Panc1 (cell line): Measurements from ENCODE around the gene ASPSCR1. TPM values are rescaled to one million over a fixed set of nuclear protein-coding genes. Genes with fewer than 3 reads are reported as not detected.
A peak's percentile ranks its signal among the peaks of the same experiment; 100 is the strongest.

Source experiments
- ATAC-seq: fragments of 200-7000 bp; cut with Tn5 transposase; 2 replicates; pipeline ENCODE4 v1.9.1; 2020; ENCODE audit warnings: mild to moderate bottlenecking, moderate library complexity
- BruUV-seq: library from RNA; stranded (reverse); fragments of 400-500 nt; replicated peaks from 2 replicates; lab custom pipeline; 2021; lab: Mats Ljungman, UMichigan
- CTCF ChIA-PET: fragments of 300-600 bp; sonication (Branson Sonifier 250); formaldehyde crosslinking; loops from one replicate; lab custom pipeline; 2022; ENCODE audit warnings: antibody characterized with exemption; lab: Charles Lee
- POLR2A ChIA-PET: fragments of 300-600 bp; sonication (Branson Sonifier 250); formaldehyde crosslinking; loops from one replicate; lab custom pipeline; 2022; ENCODE audit warnings: antibody characterized with exemption; lab: Charles Lee
- DNase-seq: peaks from one replicate; pipeline ENCODE4 v3.0.0-alpha.2; 2010; ENCODE audit warnings: low read depth, low spot score
- H3K27ac ChIP-seq: 2 replicates; pipeline ENCODE4 v1.5.1; 2011; ENCODE audit warnings: mild to moderate bottlenecking, low read length, inconsistent platforms
- H3K27me3 ChIP-seq: fragments of 200-500 bp; sonication (Bioruptor generic); 2 replicates; pipeline ENCODE4 v1.6.0; 2014; ENCODE audit warnings: low read length, inconsistent platforms; ENCODE audit not compliant: control insufficient read depth, insufficient read depth
- H3K36me3 ChIP-seq: fragments of 200-500 bp; sonication (Bioruptor generic); 2 replicates; pipeline ENCODE4 v1.5.1; 2014; ENCODE audit warnings: inconsistent platforms, mild to moderate bottlenecking, low read length, moderate library complexity; ENCODE audit not compliant: control insufficient read depth, insufficient read depth
- H3K4me1 ChIP-seq: 2 replicates; pipeline ENCODE4 v1.5.1; 2011; ENCODE audit warnings: inconsistent platforms, mild to moderate bottlenecking, low read length, moderate library complexity; ENCODE audit not compliant: control insufficient read depth, insufficient read depth
- H3K4me3 ChIP-seq, 2 experiments: 2 replicates each; pipeline ENCODE4 v1.5.1; 2011 to 2012; ENCODE audit warnings: low read depth in 2 of 2, low read length in 2 of 2, mild to moderate bottlenecking in 2 of 2, inconsistent platforms in 1 of 2, moderate library complexity in 1 of 2
- H3K9me3 ChIP-seq: fragments of 200-500 bp; sonication (Bioruptor generic); 2 replicates; pipeline ENCODE4 v1.5.1; 2014; ENCODE audit warnings: low read depth, mild to moderate bottlenecking, inconsistent platforms, low read length, moderate library complexity; ENCODE audit not compliant: control insufficient read depth, insufficient read depth
- CTCF ChIP-seq: fragments of 450-650 bp; IDR thresholded peaks from 2 replicates; pipeline ENCODE4 v1.5.1; 2017; ENCODE audit warnings: mild to moderate bottlenecking
- POLR2AphosphoS5 ChIP-seq: IDR thresholded peaks from 2 replicates; pipeline ENCODE4 v1.6.1; 2012; ENCODE audit warnings: mild to moderate bottlenecking, low read depth, low read length, moderate library complexity
- REST ChIP-seq, 2 experiments: IDR thresholded peaks; 2 replicates each; pipeline ENCODE4 v1.6.1; 2011 to 2012; ENCODE audit warnings: low read depth in 2 of 2, control low read depth in 1 of 2, low read length in 1 of 2, mild to moderate bottlenecking in 1 of 2, moderate library complexity in 1 of 2; ENCODE audit not compliant: insufficient read depth in 1 of 2
- SIN3A ChIP-seq: IDR thresholded peaks from 2 replicates; pipeline ENCODE4 v1.6.1; 2012; ENCODE audit warnings: low read depth, mild to moderate bottlenecking, low read length, moderate library complexity, borderline replicate concordance; ENCODE audit not compliant: insufficient read depth
- TCF7L2 ChIP-seq: IDR thresholded peaks from 2 replicates; pipeline ENCODE4 v1.6.1; 2011; ENCODE audit warnings: mild to moderate bottlenecking, low read depth, low read length, inconsistent platforms
- in situ Hi-C: cut with HindIII; loops from 2 replicates; pipeline ENCODE4 v1.10.0; 2016; ENCODE audit warnings: low sequenced_read_pairs, low pct_unique_long_range_greater_than_20kb
- intact Hi-C: fragments of 100-400 bp; cut with micrococcal nuclease; formaldehyde crosslinking; loops from one replicate; pipeline ENCODE4 v1.10.0; 2022; ENCODE audit not compliant: unreplicated experiment
- total RNA-seq: library from RNA; stranded (reverse); gene quantifications from one replicate; pipeline ENCODE4 v1.2.1, GENCODE V29; 2021; ENCODE audit not compliant: unreplicated experiment

Gene ASPSCR1
- total RNA-seq, 1 experiment from 2014 or later, result 64.7 TPM

GRCh38 chr17:81932333-81932983 is 45.0 kb upstream of the ASPSCR1 start:
- ChIA-PET CTCF (no interaction called here), POLR2A (interaction anchor here (0.5 to 0.6 kb wide), 2 partner anchors 18 to 42 kb away, joined by 5 to 9 read pairs; no protein-coding TSS in a partner anchor)
- Histone ChIP-seq H3K4me3 (no peak overlapping the region), H3K36me3 (peaks cover 3% of the 10 kb centered on the region; the same call in 1 of the 2 replicates), H3K4me1 (peaks cover 38% of the 10 kb centered on the region), H3K27ac (no peak overlapping the region), H3K27me3 (no peaks in the 10 kb centered on the region), H3K9me3 (no peaks in the 10 kb centered on the region)
- TSS peak; percentile 68 for BruUV-seq
- DNase-seq, result no peak
- TF ChIP-seq POLR2AphosphoS5 (no peak), SIN3A (no peak), REST (IDR thresholded peaks at IDR 0.05; ENCODE audit: insufficient read depth in 1 of 2, low read depth in 2 of 2, low read length in 1 of 2) (no peak), CTCF (no peak), TCF7L2 (no peak)
- no peak for ATAC-seq
- intact Hi-C loops (no loop called here), in situ Hi-C loops (no loop called here)

- peaks cover 38% of the 10 kb centered on the region for H3K4me1 ChIP-seq
- H3K9me3 ChIP-seq, result no peaks in the 10 kb centered on the region
- TF ChIP-seq SIN3A, result no peak
- peak; percentile 53 for TF ChIP-seq POLR2AphosphoS5
- H3K4me3 ChIP-seq, result no peak overlapping the region
- no peak overlapping the region for H3K27ac ChIP-seq
- no peaks in the 10 kb centered on the region for H3K27me3 ChIP-seq
- no peak for DNase-seq
- in situ Hi-C loops (no loop called here), intact Hi-C loops (no loop called here)
- BruUV-seq, result no TSS peak
- POLR2A ChIA-PET, result interaction anchor here (0.5 to 0.6 kb wide), 2 partner anchors 17 to 41 kb away, joined by 5 to 9 read pairs; no protein-coding TSS in a partner anchor
- no peak for ATAC-seq
- CTCF ChIA-PET, result no interaction called here
- peaks cover 3% of the 10 kb centered on the region; the same call in 1 of the 2 replicates for H3K36me3 ChIP-seq
Measured at GRCh38 chr17:81933178-81933699, 44.2 kb upstream of the ASPSCR1 start.
